GM19397 (cell line): ENCODE measurements around the gene ACYP1.

Experiments used
- ATAC-seq: cut with Tn5 transposase; IDR thresholded peaks from one replicate; pipeline ENCODE4 v1.9.1; 2021; ENCODE audit warnings: mild to moderate bottlenecking, moderate library complexity; ENCODE audit not compliant: unreplicated experiment

The ACYP1 gene

GRCh38 chr14:75063491-75064204, at the start of gene ACYP1:
Gene ACYP1 (minus strand): TSS chr14:75064024. CDS start chr14:75063553, 471 bp downstream.
- peak; percentile 98 for ATAC-seq

GRCh38 chr14:75109877-75110276, 46.1 kb upstream of the ACYP1 start:
- ATAC-seq = no peak

GRCh38 chr14:75107186-75107585, 43.4 kb upstream of the ACYP1 start:
- no peak for ATAC-seq

- no peak for ATAC-seq
Measured at GRCh38 chr14:75101491-75101890, 37.7 kb upstream of the ACYP1 start.

- ATAC-seq = no peak
Measured at GRCh38 chr14:75098682-75099081, 34.9 kb upstream of the ACYP1 start.

GRCh38 chr14:75098212-75098611, 34.4 kb upstream of the ACYP1 start:
- no peak for ATAC-seq

- ATAC-seq = no peak
Measured at GRCh38 chr14:75096959-75097358, 33.1 kb upstream of the ACYP1 start.

GRCh38 chr14:75095690-75096089, 31.9 kb upstream of the ACYP1 start:
- no peak for ATAC-seq

GRCh38 chr14:75094896-75095295, 31.1 kb upstream of the ACYP1 start:
- no peak for ATAC-seq

GRCh38 chr14:75092698-75093097, 28.9 kb upstream of the ACYP1 start:
- no peak for ATAC-seq

GRCh38 chr14:75091251-75091650, 27.4 kb upstream of the ACYP1 start:
- ATAC-seq = no peak

- ATAC-seq = no peak
Measured at GRCh38 chr14:75090353-75090752, 26.5 kb upstream of the ACYP1 start.

GRCh38 chr14:75088566-75089373, 24.9 kb upstream of the ACYP1 start:
- no peak for ATAC-seq

- no peak for ATAC-seq
Measured at GRCh38 chr14:75088153-75088552, 24.3 kb upstream of the ACYP1 start.

- ATAC-seq = no peak
Measured at GRCh38 chr14:75084513-75084912, 20.7 kb upstream of the ACYP1 start.

GRCh38 chr14:75083271-75083670, 19.4 kb upstream of the ACYP1 start:
- no peak for ATAC-seq

- no peak for ATAC-seq
Measured at GRCh38 chr14:75081660-75082229, 17.9 kb upstream of the ACYP1 start.

- no peak for ATAC-seq
Measured at GRCh38 chr14:75079521-75079920, 15.7 kb upstream of the ACYP1 start.

GRCh38 chr14:75077794-75078193, 14.0 kb upstream of the ACYP1 start:
- ATAC-seq = no peak

- ATAC-seq = no peak
Measured at GRCh38 chr14:75070383-75070782, 6.6 kb upstream of the ACYP1 start.

GRCh38 chr14:75069811-75070145, 6.0 kb upstream of the ACYP1 start:
- ATAC-seq = no peak
